Lower leg skin (tissue), 3 donors: ENCODE measurements around the gene TIMM17A.

ENCODE experiments used
- POLR2A ChIP-seq, 2 donors: fragments of 450-650 bp; IDR thresholded peaks; one replicate each; pipeline ENCODE4 v1.6.1; 2016 to 2017; ENCODE audit warnings: antibody characterized with exemption in 2 of 2, mild to moderate bottlenecking in 1 of 2, moderate library complexity in 1 of 2
- TF ChIP-seq, protein P1 (sequence below), 3 donors: fragments of 450-650 bp; IDR thresholded peaks; one replicate each; pipeline ENCODE4 v1.5.1; 2016; ENCODE audit warnings: antibody characterized with exemption in 3 of 3, mild to moderate bottlenecking in 3 of 3, moderate library complexity in 2 of 3

DNA sequence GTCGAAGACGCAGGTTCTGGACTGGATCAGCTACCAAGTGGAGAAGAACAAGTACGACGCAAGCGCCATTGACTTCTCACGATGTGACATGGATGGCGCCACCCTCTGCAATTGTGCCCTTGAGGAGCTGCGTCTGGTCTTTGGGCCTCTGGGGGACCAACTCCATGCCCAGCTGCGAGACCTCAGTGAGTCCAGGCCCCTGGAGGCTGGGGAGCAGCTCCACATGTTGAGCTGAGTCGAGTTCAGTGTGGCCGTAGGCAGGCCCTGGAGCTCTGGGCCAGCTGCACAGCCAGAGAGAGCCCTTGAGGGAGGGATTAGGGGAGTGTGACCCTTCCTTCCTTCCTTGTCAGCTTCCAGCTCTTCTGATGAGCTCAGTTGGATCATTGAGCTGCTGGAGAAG lies 56.7 kb downstream of the TIMM17A start:
- TF ChIP-seq, protein P1, sequence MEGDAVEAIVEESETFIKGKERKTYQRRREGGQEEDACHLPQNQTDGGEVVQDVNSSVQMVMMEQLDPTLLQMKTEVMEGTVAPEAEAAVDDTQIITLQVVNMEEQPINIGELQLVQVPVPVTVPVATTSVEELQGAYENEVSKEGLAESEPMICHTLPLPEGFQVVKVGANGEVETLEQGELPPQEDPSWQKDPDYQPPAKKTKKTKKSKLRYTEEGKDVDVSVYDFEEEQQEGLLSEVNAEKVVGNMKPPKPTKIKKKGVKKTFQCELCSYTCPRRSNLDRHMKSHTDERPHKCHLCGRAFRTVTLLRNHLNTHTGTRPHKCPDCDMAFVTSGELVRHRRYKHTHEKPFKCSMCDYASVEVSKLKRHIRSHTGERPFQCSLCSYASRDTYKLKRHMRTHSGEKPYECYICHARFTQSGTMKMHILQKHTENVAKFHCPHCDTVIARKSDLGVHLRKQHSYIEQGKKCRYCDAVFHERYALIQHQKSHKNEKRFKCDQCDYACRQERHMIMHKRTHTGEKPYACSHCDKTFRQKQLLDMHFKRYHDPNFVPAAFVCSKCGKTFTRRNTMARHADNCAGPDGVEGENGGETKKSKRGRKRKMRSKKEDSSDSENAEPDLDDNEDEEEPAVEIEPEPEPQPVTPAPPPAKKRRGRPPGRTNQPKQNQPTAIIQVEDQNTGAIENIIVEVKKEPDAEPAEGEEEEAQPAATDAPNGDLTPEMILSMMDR (IDR thresholded peaks at IDR 0.05), result no peak
- no peak for TF ChIP-seq POLR2A (IDR thresholded peaks at IDR 0.05)
